Activated CD8-positive, alpha-beta memory T cell treated with anti-CD3 and anti-CD28 coated beads, Interleukin-2, amount 10 ng/mL, durations not matched to agents 7 days and 5 days (primary cell): ENCODE measurements around the gene CHRNA7. TPM values are rescaled to one million over a fixed set of nuclear protein-coding genes. Genes with fewer than 3 reads are reported as not detected.

Source experiments
- ATAC-seq: fragments of 150-1000 bp; cut with Tn5 transposase; one replicate; pipeline ENCODE4 v1.10.0; 2021; ENCODE audit warnings: moderate library complexity
- CTCF ChIA-PET: fragments of 350-600 bp; sonication (Branson Sonifier 250); formaldehyde crosslinking; loops from one replicate; lab custom pipeline; 2021; ENCODE audit warnings: antibody characterized with exemption; lab: Charles Lee
- DNase-seq: peaks from one replicate; pipeline ENCODE4 v3.0.0-alpha.2; 2020
- H3K27ac Mint-ChIP-seq: one replicate; pipeline ENCODE4 v1.8.0; 2021; ENCODE audit warnings: mild to moderate bottlenecking, mixed read lengths
- H3K27me3 Mint-ChIP-seq: one replicate; pipeline ENCODE4 v1.8.0; 2021; ENCODE audit warnings: mixed read lengths
- H3K36me3 Mint-ChIP-seq: one replicate; pipeline ENCODE4 v1.8.0; 2021; ENCODE audit warnings: mild to moderate bottlenecking, mixed read lengths
- H3K4me1 Mint-ChIP-seq: one replicate; pipeline ENCODE4 v1.8.0; 2021; ENCODE audit warnings: mixed read lengths
- H3K4me3 Mint-ChIP-seq: one replicate; pipeline ENCODE4 v1.8.0; 2021; ENCODE audit warnings: mild to moderate bottlenecking, moderate library complexity, mixed read lengths
- H3K9me3 Mint-ChIP-seq: one replicate; pipeline ENCODE4 v1.8.0; 2022; ENCODE audit warnings: low read depth, mixed read lengths
- total RNA-seq, 2 experiments: library from RNA; stranded (reverse); gene quantifications; one replicate each; pipeline ENCODE4 v1.2.3, GENCODE V29; 2021

The CHRNA7 gene
- total RNA-seq, 2 experiments from 2014 or later: 0.55 TPM; not detected in 1

- Mint-ChIP-seq H3K27me3 (peaks cover 64% of the 10 kb centered on the region), H3K27ac (no peak overlapping the region), H3K36me3 (no peaks in the 10 kb centered on the region), H3K9me3 (no peaks in the 10 kb centered on the region), H3K4me1 (no peaks in the 10 kb centered on the region), H3K4me3 (no peak overlapping the region)
- no peak for DNase-seq
- CTCF ChIA-PET: no interaction called here
- ATAC-seq: no peak
Measured at GRCh38 chr15:32034106-32034505, 3.8 kb downstream of the CHRNA7 start.

GRCh38 chr15:32035285-32035684 lies 5.0 kb downstream of the CHRNA7 start:
- Mint-ChIP-seq H3K27me3 (peaks cover 61% of the 10 kb centered on the region), H3K36me3 (no peaks in the 10 kb centered on the region), H3K27ac (no peak overlapping the region), H3K9me3 (no peaks in the 10 kb centered on the region), H3K4me3 (no peak overlapping the region), H3K4me1 (no peaks in the 10 kb centered on the region)
- no peak for ATAC-seq
- CTCF ChIA-PET: no interaction called here
- no peak for DNase-seq

GRCh38 chr15:32036971-32037370 lies 6.7 kb downstream of the CHRNA7 start:
- Mint-ChIP-seq H3K9me3 (no peaks in the 10 kb centered on the region), H3K4me1 (no peaks in the 10 kb centered on the region), H3K27ac (no peak overlapping the region), H3K4me3 (no peak overlapping the region), H3K27me3 (peaks cover 56% of the 10 kb centered on the region), H3K36me3 (no peaks in the 10 kb centered on the region)
- ATAC-seq (no peak), DNase-seq (no peak)
- CTCF ChIA-PET: no interaction called here

- no peaks in the 10 kb centered on the region for H3K4me1 Mint-ChIP-seq
- ATAC-seq: no peak
- no peaks in the 10 kb centered on the region for H3K9me3 Mint-ChIP-seq
- no peaks in the 10 kb centered on the region for H3K36me3 Mint-ChIP-seq
- DNase-seq: no peak
- H3K4me3 Mint-ChIP-seq: no peak overlapping the region
- peaks cover 34% of the 10 kb centered on the region for H3K27me3 Mint-ChIP-seq
- no peak overlapping the region for H3K27ac Mint-ChIP-seq
- CTCF ChIA-PET: no interaction called here
Measured at GRCh38 chr15:32041294-32041693, 11.0 kb downstream of the CHRNA7 start.

- DNase-seq: no peak
- Mint-ChIP-seq H3K27ac (no peak overlapping the region), H3K4me3 (no peak overlapping the region), H3K4me1 (no peaks in the 10 kb centered on the region), H3K27me3 (peaks cover 27% of the 10 kb centered on the region), H3K9me3 (no peaks in the 10 kb centered on the region), H3K36me3 (no peaks in the 10 kb centered on the region)
- ATAC-seq: no peak
- CTCF ChIA-PET: no interaction called here
Measured at GRCh38 chr15:32042269-32042972, 12.1 kb downstream of the CHRNA7 start.

GRCh38 chr15:32053719-32054118 lies 23.4 kb downstream of the CHRNA7 start:
- no peaks in the 10 kb centered on the region for H3K4me1 Mint-ChIP-seq
- H3K27ac Mint-ChIP-seq: no peak overlapping the region
- H3K36me3 Mint-ChIP-seq: no peaks in the 10 kb centered on the region
- DNase-seq: no peak
- H3K9me3 Mint-ChIP-seq: peaks cover 3% of the 10 kb centered on the region
- H3K27me3 Mint-ChIP-seq: peaks cover 11% of the 10 kb centered on the region
- CTCF ChIA-PET: no interaction called here
- no peak overlapping the region for H3K4me3 Mint-ChIP-seq
- no peak for ATAC-seq

GRCh38 chr15:32057876-32058425 lies 27.6 kb downstream of the CHRNA7 start:
- CTCF ChIA-PET: no interaction called here
- Mint-ChIP-seq H3K4me3 (no peak overlapping the region), H3K9me3 (no peaks in the 10 kb centered on the region), H3K27me3 (peaks cover 11% of the 10 kb centered on the region), H3K36me3 (no peaks in the 10 kb centered on the region), H3K27ac (no peak overlapping the region), H3K4me1 (no peaks in the 10 kb centered on the region)
- no peak for ATAC-seq
- DNase-seq: no peak

GRCh38 chr15:32060706-32061105 lies 30.4 kb downstream of the CHRNA7 start:
- Mint-ChIP-seq H3K4me1 (no peaks in the 10 kb centered on the region), H3K27me3 (peaks cover 7% of the 10 kb centered on the region), H3K27ac (no peak overlapping the region), H3K36me3 (no peaks in the 10 kb centered on the region), H3K9me3 (no peaks in the 10 kb centered on the region), H3K4me3 (no peak overlapping the region)
- CTCF ChIA-PET: no interaction called here
- ATAC-seq (no peak), DNase-seq (no peak)

GRCh38 chr15:32067115-32067514 lies 36.8 kb downstream of the CHRNA7 start:
- H3K4me1 Mint-ChIP-seq: no peaks in the 10 kb centered on the region
- ATAC-seq (no peak), DNase-seq (no peak)
- peaks cover 11% of the 10 kb centered on the region for H3K9me3 Mint-ChIP-seq
- no peak overlapping the region for H3K27ac Mint-ChIP-seq
- no peak overlapping the region for H3K4me3 Mint-ChIP-seq
- CTCF ChIA-PET: no interaction called here
- H3K36me3 Mint-ChIP-seq: no peaks in the 10 kb centered on the region
- H3K27me3 Mint-ChIP-seq: no peaks in the 10 kb centered on the region

- CTCF ChIA-PET: no interaction called here
- H3K4me1 Mint-ChIP-seq: no peaks in the 10 kb centered on the region
- no peaks in the 10 kb centered on the region for H3K9me3 Mint-ChIP-seq
- no peaks in the 10 kb centered on the region for H3K27me3 Mint-ChIP-seq
- no peak overlapping the region for H3K27ac Mint-ChIP-seq
- H3K36me3 Mint-ChIP-seq: no peaks in the 10 kb centered on the region
- ATAC-seq (no peak), DNase-seq (no peak)
- H3K4me3 Mint-ChIP-seq: no peak overlapping the region
Measured at GRCh38 chr15:32089851-32090359, 59.6 kb downstream of the CHRNA7 start.

- Mint-ChIP-seq H3K9me3 (no peaks in the 10 kb centered on the region), H3K4me3 (no peak overlapping the region)
Measured at GRCh38 chr15:32091505-32092380, 61.4 kb downstream of the CHRNA7 start.

GRCh38 chr15:32096213-32096612 lies 65.9 kb downstream of the CHRNA7 start:
- ATAC-seq: no peak
- no peak overlapping the region for H3K27ac Mint-ChIP-seq
- DNase-seq: no peak
- no peak overlapping the region for H3K4me3 Mint-ChIP-seq
- no peaks in the 10 kb centered on the region for H3K9me3 Mint-ChIP-seq
- H3K36me3 Mint-ChIP-seq: no peaks in the 10 kb centered on the region
- peaks cover 5% of the 10 kb centered on the region for H3K27me3 Mint-ChIP-seq
- CTCF ChIA-PET: no interaction called here
- no peaks in the 10 kb centered on the region for H3K4me1 Mint-ChIP-seq

More at GRCh38 chr15:32091505-32092380, 61.4 kb downstream of the CHRNA7 start:
- H3K27ac Mint-ChIP-seq: no peak overlapping the region
- DNase-seq (no peak), ATAC-seq (no peak)
- no peaks in the 10 kb centered on the region for H3K36me3 Mint-ChIP-seq
- no peaks in the 10 kb centered on the region for H3K4me1 Mint-ChIP-seq
- CTCF ChIA-PET: no interaction called here
- no peaks in the 10 kb centered on the region for H3K27me3 Mint-ChIP-seq

GRCh38 chr15:32096916-32097617 lies 66.8 kb downstream of the CHRNA7 start:
- no peak overlapping the region for H3K27ac Mint-ChIP-seq
- peaks cover 5% of the 10 kb centered on the region for H3K27me3 Mint-ChIP-seq
- CTCF ChIA-PET: no interaction called here
- ATAC-seq (no peak), DNase-seq (no peak)
- no peak overlapping the region for H3K4me3 Mint-ChIP-seq
- H3K4me1 Mint-ChIP-seq: no peaks in the 10 kb centered on the region
- H3K36me3 Mint-ChIP-seq: no peaks in the 10 kb centered on the region
- H3K9me3 Mint-ChIP-seq: no peaks in the 10 kb centered on the region
